PFSK-1 (cell line): ENCODE data around the gene CEP192.

Source experiments
- FOXP2 ChIP-seq: optimal IDR thresholded peaks from 2 replicates; pipeline ENCODE3; 2011; ENCODE audit warnings: borderline replicate concordance, control low read depth, inconsistent platforms; ENCODE audit not compliant: insufficient read depth; ENCODE audit errors: extremely low read length, extremely low read depth
- POLR2AphosphoS5 ChIP-seq: IDR thresholded peaks from 2 replicates; pipeline ENCODE4 v1.6.1; 2012; ENCODE audit warnings: low read depth, mild to moderate bottlenecking, control low read depth, low read length, moderate library complexity
- SIN3A ChIP-seq: IDR thresholded peaks from 2 replicates; pipeline ENCODE4 v1.6.1; 2012; ENCODE audit warnings: mild to moderate bottlenecking, low read length, moderate library complexity, borderline replicate concordance; ENCODE audit not compliant: insufficient read depth
- TAF1 ChIP-seq: IDR thresholded peaks from 2 replicates; pipeline ENCODE4 v1.6.1; 2012; ENCODE audit warnings: low read length, control low read depth, borderline replicate concordance; ENCODE audit not compliant: insufficient read depth
- TF ChIP-seq, protein P1 (sequence below), 2 experiments: IDR thresholded peaks; 2 replicates each; pipeline versions ENCODE4 v1.6.1 to v1.8.0; 2011 to 2012; ENCODE audit warnings: low read depth in 2 of 2, low read length in 2 of 2, control low read depth in 1 of 2, inconsistent platforms in 1 of 2, mild to moderate bottlenecking in 1 of 2, moderate library complexity in 1 of 2; ENCODE audit not compliant: insufficient read depth in 1 of 2

Gene CEP192

DNA sequence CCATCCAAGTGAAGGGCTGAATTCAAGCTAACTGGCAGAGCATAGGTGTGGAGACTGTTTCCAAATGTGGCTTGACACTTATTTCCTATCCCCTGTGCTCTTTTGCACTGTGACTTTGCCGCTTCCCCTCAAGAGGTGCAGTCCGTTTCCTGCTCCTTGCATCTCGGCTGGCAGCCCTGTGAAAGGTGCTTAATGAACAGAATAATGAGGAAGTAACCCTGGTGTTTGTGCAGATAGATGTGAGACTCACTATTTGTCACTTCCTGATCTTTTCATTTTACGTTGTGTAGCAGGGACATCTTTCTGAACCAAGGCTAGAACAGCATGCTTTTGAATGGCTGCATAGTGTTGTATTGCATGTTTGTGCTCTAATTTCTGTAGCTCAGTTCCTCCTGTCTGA, 60.8 kb downstream of the CEP192 start:
- TF ChIP-seq SIN3A (no peak), TAF1 (no peak), POLR2AphosphoS5 (no peak), FOXP2 (no peak)
- TF ChIP-seq, protein P1, sequence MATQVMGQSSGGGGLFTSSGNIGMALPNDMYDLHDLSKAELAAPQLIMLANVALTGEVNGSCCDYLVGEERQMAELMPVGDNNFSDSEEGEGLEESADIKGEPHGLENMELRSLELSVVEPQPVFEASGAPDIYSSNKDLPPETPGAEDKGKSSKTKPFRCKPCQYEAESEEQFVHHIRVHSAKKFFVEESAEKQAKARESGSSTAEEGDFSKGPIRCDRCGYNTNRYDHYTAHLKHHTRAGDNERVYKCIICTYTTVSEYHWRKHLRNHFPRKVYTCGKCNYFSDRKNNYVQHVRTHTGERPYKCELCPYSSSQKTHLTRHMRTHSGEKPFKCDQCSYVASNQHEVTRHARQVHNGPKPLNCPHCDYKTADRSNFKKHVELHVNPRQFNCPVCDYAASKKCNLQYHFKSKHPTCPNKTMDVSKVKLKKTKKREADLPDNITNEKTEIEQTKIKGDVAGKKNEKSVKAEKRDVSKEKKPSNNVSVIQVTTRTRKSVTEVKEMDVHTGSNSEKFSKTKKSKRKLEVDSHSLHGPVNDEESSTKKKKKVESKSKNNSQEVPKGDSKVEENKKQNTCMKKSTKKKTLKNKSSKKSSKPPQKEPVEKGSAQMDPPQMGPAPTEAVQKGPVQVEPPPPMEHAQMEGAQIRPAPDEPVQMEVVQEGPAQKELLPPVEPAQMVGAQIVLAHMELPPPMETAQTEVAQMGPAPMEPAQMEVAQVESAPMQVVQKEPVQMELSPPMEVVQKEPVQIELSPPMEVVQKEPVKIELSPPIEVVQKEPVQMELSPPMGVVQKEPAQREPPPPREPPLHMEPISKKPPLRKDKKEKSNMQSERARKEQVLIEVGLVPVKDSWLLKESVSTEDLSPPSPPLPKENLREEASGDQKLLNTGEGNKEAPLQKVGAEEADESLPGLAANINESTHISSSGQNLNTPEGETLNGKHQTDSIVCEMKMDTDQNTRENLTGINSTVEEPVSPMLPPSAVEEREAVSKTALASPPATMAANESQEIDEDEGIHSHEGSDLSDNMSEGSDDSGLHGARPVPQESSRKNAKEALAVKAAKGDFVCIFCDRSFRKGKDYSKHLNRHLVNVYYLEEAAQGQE (IDR thresholded peaks at IDR 0.05; ENCODE audit: insufficient read depth in 1 of 2, low read depth in 2 of 2, low read length in 2 of 2), result no peak

DNA sequence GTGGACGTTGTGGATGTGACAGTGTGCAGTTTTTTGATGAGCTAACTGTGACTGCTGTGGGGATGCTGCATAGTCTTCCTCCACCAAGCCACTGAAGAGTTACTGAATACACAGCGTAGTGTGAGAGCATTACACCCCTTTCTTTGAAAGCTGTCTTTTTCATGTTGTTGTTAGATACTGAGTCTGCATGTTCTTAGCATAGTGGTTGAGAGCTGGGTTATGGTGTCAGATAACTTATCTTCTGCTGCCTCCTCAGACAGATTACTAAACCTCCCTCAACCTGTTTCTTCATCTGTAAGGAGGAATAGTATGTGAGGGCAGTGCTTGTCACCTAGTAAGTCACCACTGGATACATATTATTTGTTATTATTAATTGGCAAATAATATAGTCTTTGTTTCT, 63.2 kb downstream of the CEP192 start:
- TF ChIP-seq FOXP2 (no peak), TAF1 (no peak), POLR2AphosphoS5 (no peak), SIN3A (no peak)
- TF ChIP-seq, protein P1 (IDR thresholded peaks at IDR 0.05; ENCODE audit: insufficient read depth in 1 of 2, low read depth in 2 of 2, low read length in 2 of 2), result no peak

DNA sequence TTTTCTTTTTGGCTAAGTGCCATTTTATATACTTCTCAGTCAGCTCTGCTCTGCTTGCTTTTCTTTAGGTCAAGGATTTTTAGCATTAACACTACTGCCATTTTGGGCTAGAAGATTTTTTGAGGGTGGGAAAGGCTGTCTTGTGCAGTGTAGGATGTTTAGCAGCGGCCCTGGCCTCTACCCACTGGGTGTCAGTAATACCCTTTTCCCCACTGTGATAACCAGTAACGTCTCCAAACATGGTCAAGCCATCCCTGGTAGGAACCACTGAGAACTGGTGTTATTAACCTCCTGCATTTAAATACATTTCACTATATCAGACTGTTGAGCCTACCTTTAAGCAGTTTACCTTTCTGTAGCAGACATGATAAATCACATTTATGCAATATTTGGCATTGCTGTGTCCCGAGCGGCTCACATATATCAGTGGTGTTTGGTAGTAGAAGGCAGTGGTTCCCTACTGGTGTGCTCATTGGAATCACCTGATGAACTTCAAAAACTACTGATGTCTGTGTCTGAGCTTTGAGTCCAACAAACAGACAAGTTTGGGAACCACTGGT, 70.5 kb downstream of the CEP192 start:
- TF ChIP-seq FOXP2 (no peak), TAF1 (no peak), POLR2AphosphoS5 (no peak), SIN3A (no peak)
- TF ChIP-seq, protein P1 (IDR thresholded peaks at IDR 0.05; ENCODE audit: insufficient read depth in 1 of 2, low read depth in 2 of 2, low read length in 2 of 2), result no peak

DNA sequence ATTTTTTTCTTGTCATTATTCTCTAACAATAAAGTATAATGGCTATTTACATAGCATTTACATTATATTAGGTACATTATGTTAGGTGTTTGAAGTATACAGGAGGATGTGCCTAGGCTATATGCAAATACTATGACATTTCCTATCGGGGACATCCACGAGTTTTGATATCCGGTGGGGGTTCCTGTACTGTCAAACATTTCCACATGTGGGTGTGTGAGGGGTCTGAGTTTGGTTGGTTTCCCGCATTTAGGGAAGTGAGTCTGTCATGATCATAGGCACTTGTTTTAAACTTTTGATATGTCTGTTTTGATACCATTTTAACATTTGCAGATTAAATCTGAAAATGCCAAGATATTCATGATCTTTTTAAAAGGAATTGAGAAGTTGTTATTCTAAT, 76.0 kb downstream of the CEP192 start:
- TF ChIP-seq, protein P1 (IDR thresholded peaks at IDR 0.05; ENCODE audit: insufficient read depth in 1 of 2, low read depth in 2 of 2, low read length in 2 of 2), result no peak
- no peak for TF ChIP-seq POLR2AphosphoS5

DNA sequence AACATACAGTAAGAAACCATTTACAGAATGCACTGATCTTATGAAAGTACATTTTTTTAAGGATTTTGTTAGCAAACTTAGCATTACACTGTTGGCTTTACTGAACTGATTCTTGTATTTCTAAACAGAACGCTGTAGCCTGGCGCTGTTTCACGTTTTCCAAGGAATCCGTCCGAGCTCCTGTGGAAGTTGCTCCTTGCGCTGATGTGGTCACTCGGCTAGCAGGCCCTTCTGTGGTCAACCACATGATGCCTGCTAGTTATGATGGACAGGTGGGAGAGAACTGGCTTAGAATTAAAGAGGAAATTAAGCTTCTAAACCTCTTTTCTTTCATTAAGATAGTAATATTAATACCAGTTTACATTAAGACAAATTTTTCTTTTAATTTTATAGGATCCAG, 76.8 kb downstream of the CEP192 start:
- TF ChIP-seq TAF1 (no peak), FOXP2 (no peak), SIN3A (no peak), POLR2AphosphoS5 (no peak)
- TF ChIP-seq, protein P1 (IDR thresholded peaks at IDR 0.05; ENCODE audit: insufficient read depth in 1 of 2, low read depth in 2 of 2, low read length in 2 of 2), result no peak
